Fibroblast of skin of back (primary cell): Measurements from ENCODE around the gene MTRFR. TPM values are rescaled to one million over a fixed set of nuclear protein-coding genes. Genes with fewer than 3 reads are reported as not detected.
"Not testable (repeated sequence)": the region's sequence is repeated elsewhere in the genome, so short reads cannot be mapped to it uniquely, and the experiment has no call there.

Experiments
- DNase-seq: peaks from one replicate; pipeline ENCODE4 v3.0.0-alpha.2; 2013
- polyA plus RNA-seq, 2 experiments: library from polyadenylated mRNA; unstranded; fragments of 120-200 nt; gene quantifications; one replicate each; pipeline ENCODE4 v1.2.1, GENCODE V29; 2013; ENCODE audit not compliant: insufficient read length in 2 of 2

MTRFR gene
- 17.9 TPM for polyA plus RNA-seq (2013, experiment 1 of 2; ENCODE audit: insufficient read length)
- polyA plus RNA-seq (2013, experiment 2 of 2; ENCODE audit: insufficient read length), result 10.9 TPM

DNA sequence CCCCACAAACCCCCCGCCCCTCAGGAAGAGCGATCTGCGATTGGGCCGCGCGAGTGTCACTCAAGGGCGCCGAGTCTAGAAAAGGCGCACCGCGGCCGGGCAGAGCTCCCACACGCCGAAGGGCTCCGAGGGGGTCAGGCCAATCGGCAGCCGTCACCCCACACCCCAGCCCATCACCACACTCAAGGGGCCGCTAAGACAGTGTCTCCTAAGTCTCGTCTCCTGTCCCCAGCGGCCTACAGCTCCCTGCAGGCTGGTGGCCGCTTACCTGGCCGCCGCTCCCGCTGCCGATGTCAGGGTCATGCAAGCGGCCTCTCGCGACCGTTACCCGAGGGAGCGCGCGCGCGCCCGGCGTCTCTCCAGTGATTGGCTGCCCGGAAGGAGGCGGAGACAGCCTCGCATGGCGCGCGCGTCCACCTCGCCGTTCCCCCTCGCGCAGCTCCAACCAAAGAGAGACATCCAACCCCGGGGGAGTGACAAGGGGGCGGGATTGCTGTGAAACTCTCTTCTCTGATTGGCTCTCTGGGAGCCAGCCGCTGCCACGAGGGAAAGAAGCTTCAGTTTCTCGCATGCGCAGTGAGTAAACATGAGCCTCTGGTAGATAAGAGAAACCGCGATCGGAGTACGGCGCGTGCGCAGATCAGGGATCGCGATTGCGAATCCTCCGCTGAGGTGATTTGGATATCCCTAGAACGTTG lies at the start of gene MTRFR, which contains the start of gene MPHOSPH9:
Gene MTRFR (plus strand): TSS at position 630 of the 698 bp plus-strand sequence. CDS start 20,239 bp downstream, outside the sequence.
Gene MPHOSPH9 (minus strand): TSS at position 335 of the 698 bp plus-strand sequence. CDS start 2,777 bp downstream, outside the sequence.
- peak; percentile 99 for DNase-seq

DNA sequence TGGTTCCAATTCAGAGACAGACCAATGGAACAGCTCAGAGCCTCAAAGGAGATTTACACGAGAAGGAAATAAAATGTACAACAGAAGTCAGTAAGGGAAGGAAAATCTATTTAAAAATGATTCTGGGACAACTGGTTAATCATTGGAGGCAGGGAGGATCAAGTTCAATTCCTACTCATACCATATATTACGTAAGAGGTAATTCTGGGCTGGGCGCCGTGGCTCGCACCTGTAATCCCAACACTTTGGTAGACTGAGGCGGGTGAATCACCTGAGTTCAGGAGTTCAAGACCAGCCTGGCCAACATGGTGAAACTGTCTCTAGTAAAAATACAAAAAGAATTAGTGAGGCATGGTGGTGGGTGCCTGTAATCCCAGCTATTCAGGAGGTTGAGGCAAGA lies 45.6 kb upstream of the MTRFR start:
- DNase-seq, result no peak

DNA sequence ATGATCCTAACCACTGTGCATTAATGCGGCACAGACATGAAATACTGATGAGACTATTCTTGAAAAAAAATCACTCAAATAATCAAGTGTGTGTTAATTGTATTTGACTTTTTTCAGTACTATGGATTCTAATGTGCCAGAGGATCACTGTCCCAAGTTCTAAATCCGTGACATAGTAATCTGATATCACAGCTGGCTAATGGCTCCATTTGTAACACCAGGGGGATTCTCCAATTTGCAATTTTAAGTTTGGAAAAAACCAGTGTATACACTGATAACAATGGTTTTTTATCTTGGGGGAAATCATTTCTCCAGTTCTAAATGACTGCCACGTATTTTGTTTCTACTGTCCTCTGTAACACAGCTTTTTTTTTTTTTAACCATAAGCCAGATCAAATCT lies 33.3 kb upstream of the MTRFR start:
- no peak for DNase-seq

DNA sequence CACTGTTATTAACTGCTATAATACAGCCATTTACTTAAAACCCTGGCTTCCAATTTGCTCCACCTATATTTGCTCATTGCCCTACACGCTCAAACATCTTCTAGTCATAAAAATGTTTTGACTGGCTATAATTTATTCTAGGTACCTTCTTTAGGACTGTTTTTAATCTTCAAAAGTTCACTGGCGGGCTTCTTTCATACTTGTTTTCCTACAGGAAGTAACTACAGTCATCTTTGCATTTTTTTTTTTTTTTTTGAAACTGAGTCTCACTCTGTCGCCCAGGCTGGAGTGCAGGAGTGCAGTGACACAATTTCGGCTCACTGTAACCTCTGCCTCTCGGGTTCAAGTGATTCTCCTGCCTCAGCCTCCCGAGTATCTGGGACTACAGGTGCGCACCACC lies 32.8 kb upstream of the MTRFR start:
- no peak for DNase-seq

DNA sequence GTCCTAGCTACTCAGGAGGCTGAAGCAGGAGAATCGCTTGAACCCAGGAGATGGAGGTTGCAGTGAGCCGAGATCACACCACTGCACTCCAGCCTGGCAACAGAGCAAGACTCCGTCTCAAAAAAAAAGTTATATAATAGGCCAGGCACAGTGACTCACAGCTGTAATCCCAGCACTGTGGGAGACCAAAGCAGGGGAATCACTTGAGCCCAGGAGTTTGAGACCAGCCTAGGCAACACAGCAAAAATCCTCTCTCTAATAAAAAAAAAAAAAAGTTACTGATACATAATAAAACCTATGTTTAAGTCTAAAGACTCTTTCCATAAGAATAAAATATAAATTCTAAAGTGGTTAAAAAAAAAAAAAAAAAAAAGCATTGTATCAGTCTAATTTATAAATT lies 26.4 kb upstream of the MTRFR start:
- DNase-seq, result peak; percentile 7

DNA sequence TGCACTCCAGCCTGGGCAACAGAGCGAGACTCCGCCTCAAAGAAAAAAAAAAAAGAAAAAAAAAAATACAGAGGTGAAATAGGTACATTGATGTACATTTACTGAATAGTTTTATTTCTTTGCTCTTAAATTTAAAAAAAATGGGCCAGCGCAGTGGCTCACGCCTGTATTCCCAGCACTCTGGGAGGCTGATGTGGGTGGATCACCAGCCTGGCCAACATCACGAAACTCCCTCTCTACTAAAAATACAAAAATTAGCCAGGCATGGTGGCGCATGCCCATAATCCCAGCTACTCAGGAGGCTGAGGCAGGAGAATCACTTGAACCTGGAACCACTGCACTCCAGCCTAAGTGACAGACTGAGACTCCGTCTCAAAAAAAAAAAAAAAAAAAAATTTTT lies 25.4 kb upstream of the MTRFR start:
- not testable (repeated sequence) for DNase-seq

DNA sequence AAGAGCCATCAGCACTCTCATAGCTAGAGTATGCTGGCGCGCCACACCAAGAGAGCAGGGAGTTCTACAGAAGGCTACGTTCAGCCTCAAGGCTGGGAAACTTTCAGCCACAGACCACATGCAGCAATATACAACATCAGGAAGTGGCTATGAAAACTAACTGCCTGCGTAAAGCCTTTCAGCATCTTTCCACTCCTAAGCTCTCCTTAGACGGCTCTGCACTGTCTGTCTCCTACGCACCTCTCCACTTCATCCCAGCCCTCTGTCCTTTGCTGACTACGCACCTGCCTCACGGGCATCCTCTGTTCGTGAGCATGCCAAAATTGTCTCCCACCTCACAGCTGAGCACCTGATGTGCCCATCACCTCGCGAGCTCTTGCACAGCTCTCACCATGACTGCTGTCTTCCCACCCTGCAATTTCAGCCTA lies 10.0 kb upstream of the MTRFR start:
- peak; percentile 35 for DNase-seq

DNA sequence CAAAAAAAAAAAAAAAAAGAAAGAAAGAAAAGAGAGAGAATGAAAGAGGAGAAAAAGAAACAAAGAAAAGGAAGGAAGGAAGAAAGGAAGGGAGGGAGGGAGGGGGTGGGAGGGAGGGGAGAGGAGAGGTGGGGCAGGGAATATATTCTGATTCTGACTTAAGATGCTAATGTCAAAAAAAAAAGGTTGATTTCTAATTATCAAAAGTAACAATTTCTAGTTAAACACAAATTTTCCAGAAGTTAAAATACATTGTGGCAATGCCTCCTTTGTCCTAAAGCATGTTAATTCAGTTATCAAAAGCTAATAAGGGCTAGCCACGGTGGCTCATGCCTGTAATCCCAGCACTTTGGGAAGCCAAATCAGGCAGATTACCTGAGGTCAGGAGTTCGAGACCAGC lies 7.8 kb upstream of the MTRFR start:
- DNase-seq, result no peak

DNA sequence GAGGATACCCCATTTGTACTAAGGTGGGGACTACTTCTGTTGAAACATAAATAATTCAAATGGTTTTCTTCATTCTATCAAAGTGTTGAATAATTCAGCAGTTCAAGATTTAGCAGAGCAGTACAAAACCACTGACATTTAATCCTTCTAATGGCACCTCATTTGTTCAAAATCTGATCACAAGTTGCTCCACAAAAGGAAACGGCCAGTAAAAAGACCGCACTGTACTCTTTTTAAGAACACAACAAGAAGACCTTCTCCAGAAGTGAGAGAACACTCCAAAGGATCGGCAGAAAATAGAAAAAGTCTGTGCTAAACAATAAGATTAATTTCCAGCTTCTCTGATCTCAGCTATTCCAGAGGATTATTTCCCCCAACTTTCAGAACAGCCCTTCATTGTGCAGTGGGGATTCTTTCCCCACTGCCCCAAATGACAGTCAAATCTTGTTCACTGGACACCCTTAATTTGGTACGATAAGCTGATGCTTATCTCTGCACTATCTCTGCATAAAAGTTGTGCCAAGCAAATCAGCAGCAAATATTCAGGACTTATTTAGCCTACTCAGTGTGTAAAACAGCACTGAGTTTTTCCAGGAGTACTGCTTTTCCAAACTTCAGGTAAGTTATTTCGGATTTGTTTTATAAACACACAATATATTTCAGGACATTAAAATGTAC lies 5.5 kb upstream of the MTRFR start:
- no peak for DNase-seq

DNA sequence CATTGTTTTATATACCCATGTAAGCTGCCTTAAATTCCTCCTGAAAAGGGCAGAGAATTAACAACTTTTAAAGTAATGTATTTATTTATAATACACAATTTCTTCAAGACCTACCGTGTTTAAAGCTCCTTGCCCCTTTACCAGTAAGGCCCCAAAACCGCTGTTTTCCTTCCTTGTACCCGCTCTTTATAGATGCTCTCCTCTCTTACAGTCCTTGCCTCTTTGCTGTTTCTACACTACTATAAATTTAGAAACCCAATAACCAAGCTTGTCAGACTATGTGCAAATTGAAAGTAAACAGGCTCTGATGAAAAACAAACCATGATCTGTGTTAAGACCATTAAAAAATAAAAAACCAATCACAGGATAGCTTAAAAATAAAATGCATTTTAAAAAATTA lies 4.2 kb upstream of the MTRFR start:
- DNase-seq, result no peak

DNA sequence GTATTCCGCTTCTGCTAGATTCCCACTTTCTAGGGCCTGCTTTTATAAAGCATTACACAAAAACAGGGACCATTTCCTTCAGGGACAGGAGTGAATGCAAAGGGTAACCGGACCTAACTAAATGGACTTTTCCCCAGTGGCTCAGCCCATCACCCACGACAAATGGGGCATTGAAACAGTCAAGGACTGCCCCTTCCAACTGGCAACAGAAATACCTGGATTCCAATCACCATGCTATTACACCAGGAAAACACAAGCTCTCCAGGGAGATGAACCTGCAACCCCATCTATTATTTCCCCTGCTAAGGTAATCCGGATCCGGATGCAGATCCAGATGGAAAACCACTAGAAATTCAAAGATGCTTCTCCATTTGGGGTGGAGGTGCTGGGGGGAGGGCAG lies 1.3 kb upstream of the MTRFR start:
- DNase-seq, result no peak

DNA sequence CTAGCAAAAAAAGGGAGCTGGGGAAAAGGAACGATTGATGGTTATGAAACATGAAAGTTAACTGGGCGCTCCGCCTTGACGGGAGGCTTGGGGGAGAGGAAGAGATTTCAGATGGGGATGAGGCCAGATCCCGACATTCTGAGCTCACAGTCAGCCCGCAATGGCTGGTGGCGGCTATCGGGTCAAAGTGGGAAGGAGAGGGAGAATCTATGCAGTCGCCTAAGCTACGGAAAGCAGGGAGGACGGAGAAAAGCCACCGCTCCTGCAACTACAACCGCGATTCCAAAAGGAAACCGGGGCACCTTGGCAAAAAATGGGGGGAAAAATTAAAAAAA lies 797 bp upstream of the MTRFR start:
- no peak for DNase-seq

DNA sequence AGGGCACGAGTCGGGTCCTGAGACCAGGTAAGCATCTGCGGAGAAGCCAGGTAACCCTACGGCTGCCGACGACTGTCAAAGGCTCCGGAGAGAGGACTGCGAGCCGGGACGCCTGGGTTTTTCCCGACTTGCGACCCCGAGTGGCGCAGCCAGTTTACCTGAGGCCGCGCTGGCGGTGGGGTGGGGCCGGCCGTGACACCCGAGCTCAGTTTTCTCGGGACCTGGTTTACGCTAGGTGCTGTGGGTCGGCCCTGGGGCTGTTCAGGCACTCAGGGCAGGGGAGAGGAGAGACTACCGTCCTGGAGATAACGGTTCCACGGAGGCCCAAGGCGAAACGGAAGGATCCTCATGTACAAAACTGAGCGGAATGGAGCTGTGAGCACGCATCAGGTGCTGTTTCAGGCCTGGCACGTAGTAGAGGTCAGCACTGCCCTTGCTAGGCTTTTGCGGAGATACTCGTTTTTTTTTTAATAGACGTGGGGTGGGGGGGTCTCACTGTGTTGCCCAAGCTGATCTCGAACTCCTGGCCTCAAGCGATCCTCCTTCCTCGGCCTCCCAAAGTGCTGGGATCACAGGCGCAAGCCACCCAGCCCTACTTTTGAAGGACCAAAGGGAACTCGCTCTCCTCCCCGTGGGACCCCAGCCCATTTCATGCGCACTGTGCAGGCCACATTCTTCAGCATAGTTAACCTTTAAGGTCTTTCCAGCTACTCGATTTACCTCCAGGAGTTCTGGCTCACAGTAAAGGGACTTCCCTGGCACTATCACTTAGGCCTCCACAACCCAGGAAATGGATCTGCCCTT lies 471 bp downstream of the MTRFR start:
- peak; percentile 22 for DNase-seq

DNA sequence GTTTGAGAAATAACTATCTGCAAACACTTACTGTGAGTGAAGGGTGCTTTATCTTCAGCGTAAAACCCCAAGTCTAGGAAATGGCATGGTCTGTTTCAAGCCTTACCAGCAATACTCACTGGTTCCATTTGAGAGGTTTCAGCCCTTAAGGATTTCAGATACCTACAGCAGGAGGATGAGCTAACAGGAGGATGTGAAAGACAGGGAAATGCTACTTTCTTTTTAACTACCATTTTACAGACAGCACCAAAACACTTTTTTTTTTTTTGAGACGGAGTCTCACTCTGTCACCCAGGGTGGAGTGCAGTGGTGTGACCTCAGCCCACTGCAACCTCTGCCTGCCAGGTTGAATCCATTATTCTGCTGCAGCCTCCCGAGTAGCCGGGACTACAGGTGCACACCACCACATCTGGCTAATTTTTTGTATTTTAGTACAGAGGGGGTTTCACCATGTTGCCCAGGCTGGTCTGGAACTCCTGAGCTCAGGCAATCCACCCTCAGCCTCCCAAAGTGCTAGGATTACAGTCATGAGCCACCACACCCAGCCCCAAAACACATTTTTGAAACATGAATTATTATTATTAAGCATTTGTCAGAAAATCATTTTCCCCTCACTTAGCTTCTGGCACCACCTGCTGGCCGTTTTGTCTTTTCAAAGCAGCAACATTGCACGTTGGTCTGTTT lies 4.6 kb downstream of the MTRFR start:
- DNase-seq, result peak; percentile 78

DNA sequence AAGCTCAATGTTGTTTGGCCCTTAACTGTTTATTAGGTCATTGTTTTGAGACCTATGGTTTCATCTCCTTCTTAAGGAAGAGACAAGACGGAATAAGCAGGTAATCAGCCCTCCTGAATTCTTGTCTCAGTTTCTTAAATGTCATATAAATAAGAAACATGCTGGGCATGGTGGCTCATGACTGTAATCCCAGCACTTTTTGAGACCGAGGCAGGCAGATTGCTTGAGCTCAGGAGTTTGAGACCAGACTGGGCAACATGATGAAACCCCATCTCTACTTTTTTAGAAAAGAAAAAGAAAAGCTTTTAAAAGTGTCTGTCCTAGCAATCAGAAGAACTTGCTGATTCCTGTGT lies 5.1 kb downstream of the MTRFR start:
- DNase-seq, result no peak

DNA sequence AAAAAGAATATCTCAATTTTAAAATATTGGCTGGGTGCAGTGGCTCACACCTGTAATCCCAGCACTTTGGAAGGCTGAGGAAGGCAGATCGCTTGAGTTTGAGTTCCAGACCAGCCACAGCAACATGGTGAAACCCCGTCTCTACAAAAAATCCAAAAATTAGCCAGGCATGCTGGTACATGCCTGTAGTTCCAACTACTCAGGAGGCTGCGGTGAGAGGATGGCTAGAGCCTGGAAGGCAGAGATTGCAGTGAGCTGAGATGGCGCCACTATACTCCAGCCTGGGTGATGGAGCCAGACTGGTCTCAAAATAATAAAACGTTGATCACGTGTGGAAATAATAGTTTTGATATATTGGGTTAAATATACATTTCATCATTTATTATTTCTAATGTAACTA lies 5.7 kb downstream of the MTRFR start:
- DNase-seq, result no peak

DNA sequence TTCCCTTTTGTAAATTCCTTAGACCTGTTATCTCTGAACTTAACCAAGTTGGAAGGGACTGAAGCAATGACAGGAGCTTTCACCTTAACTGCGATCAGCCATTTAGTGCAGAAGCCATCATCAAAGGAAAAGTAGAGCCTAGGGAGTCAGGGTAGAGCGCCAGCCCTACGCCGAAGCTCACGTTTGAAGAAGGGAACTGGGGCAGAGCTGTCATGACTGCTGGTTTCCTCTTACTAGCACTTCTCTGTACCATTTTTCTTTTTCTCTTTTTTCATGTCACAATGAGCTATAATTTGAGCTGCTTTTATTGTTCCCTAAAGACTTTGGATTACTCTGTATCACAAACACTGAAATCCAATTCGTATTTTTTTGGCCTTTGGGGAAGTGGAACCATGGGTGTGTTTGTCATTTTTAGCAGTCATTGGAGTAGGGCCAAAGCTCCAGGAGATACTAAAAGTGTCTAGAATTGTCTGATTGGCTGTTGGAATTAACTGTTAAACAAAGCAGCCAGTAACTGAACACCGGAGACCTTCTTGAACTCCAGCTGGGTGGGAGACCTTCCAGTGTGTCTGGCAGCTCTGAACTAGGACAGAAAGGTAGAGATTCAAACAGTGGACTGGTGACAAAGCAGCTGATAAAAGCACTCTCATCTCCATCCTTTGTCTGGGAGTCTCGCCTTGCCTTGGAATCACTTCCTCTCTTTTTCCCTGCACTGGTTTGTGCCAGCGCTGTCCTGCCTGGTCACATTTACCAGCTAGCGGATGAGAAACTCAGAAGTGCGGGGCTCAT lies 9.1 kb downstream of the MTRFR start:
- no peak for DNase-seq

DNA sequence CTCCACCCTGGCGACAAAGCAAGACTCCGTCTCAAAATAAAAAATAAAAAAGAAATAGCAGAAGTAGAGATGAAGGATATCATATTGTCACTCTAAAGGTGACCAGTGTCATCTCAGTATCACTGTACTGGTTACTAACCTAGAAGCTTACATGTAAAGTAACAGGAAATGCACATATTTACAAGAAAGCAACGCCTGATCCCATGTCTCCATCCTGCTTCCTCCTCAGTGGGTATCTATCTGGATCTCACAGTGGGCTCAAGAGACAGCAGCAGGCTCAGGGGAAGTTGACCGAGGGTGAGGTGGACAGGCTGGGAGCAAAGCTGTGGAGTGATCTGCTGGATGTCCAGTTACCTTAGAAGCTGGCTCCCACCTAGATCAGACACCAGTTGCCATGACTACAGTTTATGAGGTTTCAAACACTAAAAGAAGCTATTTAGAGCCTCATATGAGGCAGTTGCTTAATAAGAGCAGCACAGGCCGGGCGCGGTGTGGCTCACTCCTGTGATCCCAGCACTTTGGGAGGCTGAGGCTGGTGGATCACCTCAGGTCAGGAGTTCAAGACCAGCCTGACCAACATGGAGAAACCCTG lies 10.5 kb downstream of the MTRFR start:
- DNase-seq, result no peak

DNA sequence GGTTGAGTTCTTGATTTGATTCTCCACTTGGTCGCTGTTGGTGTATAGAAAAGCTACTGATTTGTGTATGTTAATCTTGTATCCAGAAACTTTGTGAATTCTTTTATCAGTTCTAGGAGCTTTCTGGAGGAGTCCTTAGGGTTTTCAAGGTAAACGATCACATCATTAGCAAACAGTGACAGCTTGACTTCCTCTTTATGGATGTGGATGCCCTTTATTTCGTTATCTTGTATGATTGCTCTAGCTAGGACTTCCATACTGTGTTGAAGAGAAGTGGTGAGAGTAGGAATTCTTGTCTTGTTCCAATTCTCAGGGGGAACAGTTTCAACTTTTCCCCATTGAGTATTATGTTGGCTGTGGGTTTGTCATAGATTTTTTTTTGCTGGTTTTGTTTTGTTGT lies 12.4 kb downstream of the MTRFR start:
- no peak for DNase-seq

DNA sequence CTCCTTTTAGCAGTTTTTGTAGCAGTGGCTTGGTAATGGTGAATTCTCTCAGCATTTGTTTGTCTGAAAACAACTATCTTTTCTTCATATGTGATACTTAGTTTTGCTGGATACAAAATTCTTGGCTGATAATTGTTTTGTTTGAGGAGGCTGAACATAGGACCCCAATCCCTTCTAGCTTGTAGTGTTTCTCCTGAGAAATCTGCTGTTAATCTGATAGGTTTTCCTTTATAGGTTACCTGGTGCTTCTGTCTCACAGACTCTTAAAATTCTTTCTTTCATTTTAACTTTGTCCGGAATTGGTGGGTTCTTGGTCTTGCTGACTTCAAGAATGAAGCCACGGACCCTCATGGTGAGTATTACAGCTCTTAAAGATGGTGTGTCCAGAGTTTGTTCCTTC lies 14.9 kb downstream of the MTRFR start:
- DNase-seq, result not testable (repeated sequence)

DNA sequence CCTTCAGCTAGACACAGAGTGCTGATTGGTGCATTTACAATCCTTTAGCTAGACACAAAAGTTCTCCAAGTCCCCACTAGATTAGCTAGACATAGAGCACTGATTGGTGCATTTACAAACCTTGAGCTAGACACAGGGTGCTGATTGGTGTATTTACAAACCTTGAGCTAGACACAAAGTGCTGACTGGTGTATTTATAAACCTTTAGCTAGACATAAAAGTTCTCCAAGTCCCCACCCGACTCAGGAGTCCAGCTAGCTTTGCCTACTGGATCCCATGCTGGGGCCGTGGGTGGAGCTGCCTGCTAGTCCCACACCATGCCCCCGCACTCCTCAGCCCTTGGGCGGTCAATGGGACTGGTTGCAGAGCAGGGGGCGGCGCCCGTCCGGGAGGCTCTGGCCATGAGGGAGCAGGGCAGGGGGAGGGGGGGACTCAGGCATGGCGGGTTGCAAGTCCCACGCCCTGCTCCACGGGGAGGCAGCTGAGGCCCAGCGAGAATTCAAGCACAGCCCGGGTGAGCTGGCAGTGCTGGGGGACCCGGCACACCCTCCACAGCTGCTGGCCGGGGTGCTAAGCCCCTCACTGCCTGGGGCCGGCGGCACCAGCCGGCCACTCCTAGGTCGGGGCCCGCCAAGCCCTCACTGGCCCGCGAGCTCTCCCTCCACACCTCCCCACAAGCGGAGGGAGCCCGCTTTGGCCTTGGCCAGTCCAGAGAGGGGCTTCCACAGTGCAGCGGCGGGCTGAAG lies 15.9 kb downstream of the MTRFR start:
- not testable (repeated sequence) for DNase-seq
